Measurements from ENCODE around the gene MYD88. TPM values are rescaled to one million over a fixed set of nuclear protein-coding genes. Genes with fewer than 3 reads are reported as not detected.
"Not testable (repeated sequence)": the region's sequence is repeated elsewhere in the genome, so short reads cannot be mapped to it uniquely, and the experiment has no call there.

Gene MYD88
- total RNA-seq, 1 experiment from 2014 or later: 11.9 TPM

GRCh38 chr3:38141173-38141951 is 2.9 kb downstream of the MYD88 start:
- DNase-seq (ENCODE audit: low spot score): no peak

GRCh38 chr3:38141952-38142273 is 3.5 kb downstream of the MYD88 start:
- no peak for DNase-seq (ENCODE audit: low spot score)

GRCh38 chr3:38142959-38143358 is 4.5 kb downstream of the MYD88 start:
- DNase-seq (ENCODE audit: low spot score): no peak

- no peak for DNase-seq (ENCODE audit: low spot score)
These were observed 5.0 kb downstream of the MYD88 start for GRCh38 chr3:38143511-38143910.

GRCh38 chr3:38146504-38146903 is 8.0 kb downstream of the MYD88 start:
- no peak for DNase-seq (ENCODE audit: low spot score)

- no peak for DNase-seq (ENCODE audit: low spot score)
These were observed 9.0 kb downstream of the MYD88 start for GRCh38 chr3:38147421-38147820.

- DNase-seq (ENCODE audit: low spot score): no peak
These were observed 9.9 kb downstream of the MYD88 start for GRCh38 chr3:38148311-38148882.

GRCh38 chr3:38149708-38150107 is 11.2 kb downstream of the MYD88 start:
- DNase-seq (ENCODE audit: low spot score): no peak

GRCh38 chr3:38150780-38151528 is 12.5 kb downstream of the MYD88 start:
- DNase-seq (ENCODE audit: low spot score): no peak

- DNase-seq (ENCODE audit: low spot score): no peak
These were observed 13.3 kb downstream of the MYD88 start for GRCh38 chr3:38151667-38152265.

- DNase-seq (ENCODE audit: low spot score): no peak
These were observed 14.1 kb downstream of the MYD88 start for GRCh38 chr3:38152609-38153008.

- DNase-seq (ENCODE audit: low spot score): no peak
These were observed 14.8 kb downstream of the MYD88 start for GRCh38 chr3:38153221-38153620.

GRCh38 chr3:38154033-38154494 is 15.6 kb downstream of the MYD88 start:
- DNase-seq (ENCODE audit: low spot score): peak; percentile 65

- peak; percentile 88 for DNase-seq (ENCODE audit: low spot score)
These were observed 16.3 kb downstream of the MYD88 start for GRCh38 chr3:38154625-38155255.

GRCh38 chr3:38155825-38156224 is 17.4 kb downstream of the MYD88 start:
- DNase-seq (ENCODE audit: low spot score): no peak

- DNase-seq (ENCODE audit: low spot score): no peak
These were observed 18.7 kb downstream of the MYD88 start for GRCh38 chr3:38157117-38157516.

- peak; percentile 77 for DNase-seq (ENCODE audit: low spot score)
These were observed 19.1 kb downstream of the MYD88 start for GRCh38 chr3:38157595-38157994.

GRCh38 chr3:38158472-38158871 is 20.0 kb downstream of the MYD88 start:
- no peak for DNase-seq (ENCODE audit: low spot score)

GRCh38 chr3:38160704-38161103 is 22.2 kb downstream of the MYD88 start:
- DNase-seq (ENCODE audit: low spot score): not testable (repeated sequence)

GRCh38 chr3:38163117-38163840 is 24.8 kb downstream of the MYD88 start:
- DNase-seq (ENCODE audit: low spot score): peak; percentile 38
